HG03432 (cell line): ENCODE data around the gene MAGEA2.
"Not testable (repeated sequence)": the region's sequence is repeated elsewhere in the genome, so short reads cannot be mapped to it uniquely, and the experiment has no call there.

Source experiments
- ATAC-seq: cut with Tn5 transposase; IDR thresholded peaks from one replicate; pipeline ENCODE4 v1.9.1; 2021; ENCODE audit warnings: mild to moderate bottlenecking, moderate library complexity; ENCODE audit not compliant: unreplicated experiment

Gene MAGEA2

DNA sequence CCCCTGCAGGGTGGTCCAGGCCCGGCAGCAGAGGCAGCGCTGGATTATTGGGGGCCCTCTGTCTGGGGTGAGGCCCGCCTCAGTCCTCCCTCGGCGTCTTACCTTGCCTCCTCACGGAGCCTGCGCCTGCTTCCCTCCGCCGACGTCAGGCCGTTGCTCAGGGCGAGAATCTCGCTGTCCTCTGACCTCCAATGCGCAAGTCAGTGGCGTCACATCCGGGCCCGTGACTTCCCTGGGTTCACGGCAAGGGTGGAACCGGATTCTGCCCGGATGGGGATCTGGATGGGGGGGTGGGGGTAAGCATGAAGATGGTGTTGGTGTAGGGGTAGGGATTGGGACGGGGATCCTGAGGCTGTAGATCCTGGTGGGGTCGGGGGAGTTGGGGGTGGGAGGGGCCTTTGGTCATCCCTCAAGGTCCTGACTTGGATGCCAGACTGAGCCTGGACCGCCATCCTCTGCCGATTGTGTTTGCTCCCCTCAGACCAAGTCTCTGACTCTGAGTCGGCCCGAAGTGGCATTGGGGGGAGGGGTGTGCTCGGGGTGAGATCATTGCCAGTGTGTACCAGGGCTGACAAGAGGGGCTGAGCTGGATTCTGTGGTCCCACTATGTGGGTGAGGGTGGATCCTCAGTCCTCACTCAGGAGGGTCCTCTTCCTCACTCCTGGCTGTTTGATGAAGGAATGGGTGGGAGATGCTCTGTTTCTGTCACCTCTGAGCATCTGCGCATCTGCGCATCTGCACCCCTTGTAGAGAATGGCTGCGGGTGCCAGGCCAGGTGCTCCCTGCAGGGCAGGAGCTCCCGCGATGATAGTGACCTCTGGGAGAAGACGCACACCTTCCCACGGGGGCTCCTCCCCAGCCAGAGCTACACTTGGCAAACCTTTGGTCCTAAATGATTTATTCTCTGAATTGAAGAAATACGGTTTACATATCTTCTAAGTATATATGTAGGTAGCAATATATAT, at the start of gene MAGEA2:
MAGEA2 (minus strand) TSS at position 157 of the 965 bp plus-strand sequence. CDS start 2,479 bp downstream, outside the sequence.
- ATAC-seq, result not testable (repeated sequence)

DNA sequence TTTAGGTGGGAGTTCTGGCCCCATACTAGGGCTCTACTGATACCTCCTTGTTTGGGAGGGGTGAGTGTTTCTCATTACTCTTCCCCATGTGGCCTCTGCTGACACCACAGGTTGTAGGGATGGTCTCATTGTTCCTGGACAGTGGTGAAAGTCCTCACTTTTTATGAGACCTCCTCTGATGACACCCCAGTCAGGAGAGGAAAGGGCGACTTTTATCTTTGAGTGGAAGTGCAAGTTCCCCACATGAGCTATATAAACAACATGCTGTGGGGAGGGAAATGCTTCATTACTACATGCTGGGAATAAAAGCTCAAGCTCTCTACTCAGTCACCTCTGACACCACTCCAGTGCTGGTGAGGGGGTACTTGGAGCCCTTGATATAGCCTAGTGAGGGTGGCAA, 45.3 kb upstream of the MAGEA2 start:
- ATAC-seq, result no peak

- peak; percentile 88 for ATAC-seq
These were observed 33.4 kb upstream of the MAGEA2 start for GRCh38 chrX:152787062-152787461.

GRCh38 chrX:152769549-152770289, 16.1 kb upstream of the MAGEA2 start, which contains the start of gene MAGEA6:
Gene MAGEA6 (minus strand): TSS chrX:152769689. CDS start chrX:152767650, 2,039 bp downstream.
- not testable (repeated sequence) for ATAC-seq

DNA sequence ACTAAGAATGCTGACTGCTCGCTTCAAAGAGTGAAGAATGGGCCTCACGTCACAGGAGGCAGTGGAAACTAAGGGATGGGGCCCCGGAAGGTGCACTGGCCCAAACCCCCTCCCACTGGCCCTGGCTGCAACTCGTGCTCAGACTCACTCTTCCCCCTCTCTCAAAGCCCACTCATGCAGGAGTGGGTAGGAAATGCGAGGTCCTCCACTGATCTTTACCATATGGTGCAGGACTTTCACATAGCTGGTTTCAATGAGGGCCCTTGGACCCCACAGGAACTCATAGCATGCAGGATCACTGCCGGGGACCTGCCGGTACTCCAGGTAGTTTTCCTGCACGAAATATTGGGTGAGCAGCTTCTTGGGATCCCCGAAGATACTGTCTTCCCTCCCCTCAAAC, 12.9 kb upstream of the MAGEA2 start:
- ATAC-seq, result not testable (repeated sequence)

DNA sequence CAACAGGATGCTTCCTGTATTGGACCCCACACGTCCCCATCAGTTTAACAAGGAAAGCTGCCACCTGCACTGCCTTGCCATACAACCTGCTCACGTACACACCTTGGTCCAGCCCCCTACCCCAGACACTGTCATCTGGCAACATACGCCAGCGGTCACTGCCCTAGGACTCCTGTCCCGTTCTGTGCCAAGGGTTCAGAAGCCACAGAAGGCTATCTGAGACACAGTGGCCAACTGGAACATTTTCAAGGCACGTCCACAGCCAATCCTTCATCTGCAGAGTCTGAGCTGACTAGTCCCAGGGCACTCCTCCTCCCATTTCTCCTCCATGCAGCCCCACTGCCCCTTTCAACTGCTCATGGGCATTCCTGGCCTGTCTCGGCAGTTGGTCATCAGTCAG, 7.9 kb upstream of the MAGEA2 start:
- ATAC-seq, result not testable (repeated sequence)

- not testable (repeated sequence) for ATAC-seq
These were observed 5.9 kb upstream of the MAGEA2 start for GRCh38 chrX:152759544-152759943.

- ATAC-seq, result not testable (repeated sequence)
These were observed 5.3 kb upstream of the MAGEA2 start, which contains the start of gene CSAG3 for GRCh38 chrX:152758918-152759317. Gene CSAG3 (plus strand): TSS chrX:152759218.

DNA sequence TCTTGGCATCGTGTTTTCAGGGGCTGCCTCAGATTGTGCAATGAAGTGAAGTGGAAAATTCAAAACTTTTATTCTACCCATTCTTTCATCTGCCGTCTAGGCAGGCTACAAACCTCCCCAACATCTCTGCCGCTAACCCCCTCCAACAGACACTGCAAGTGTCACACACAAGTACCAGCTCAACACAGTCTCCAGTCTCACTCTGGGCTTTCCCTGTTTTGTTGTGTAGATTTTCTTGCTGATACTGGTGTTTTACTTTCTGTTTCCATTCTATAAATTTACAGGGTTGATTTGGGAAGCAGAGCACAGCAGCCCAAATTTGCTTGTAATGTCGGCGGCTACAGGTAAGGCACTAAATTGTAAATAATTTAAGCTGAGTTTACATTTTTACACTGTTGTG, 1.2 kb upstream of the MAGEA2 start:
- not testable (repeated sequence) for ATAC-seq

DNA sequence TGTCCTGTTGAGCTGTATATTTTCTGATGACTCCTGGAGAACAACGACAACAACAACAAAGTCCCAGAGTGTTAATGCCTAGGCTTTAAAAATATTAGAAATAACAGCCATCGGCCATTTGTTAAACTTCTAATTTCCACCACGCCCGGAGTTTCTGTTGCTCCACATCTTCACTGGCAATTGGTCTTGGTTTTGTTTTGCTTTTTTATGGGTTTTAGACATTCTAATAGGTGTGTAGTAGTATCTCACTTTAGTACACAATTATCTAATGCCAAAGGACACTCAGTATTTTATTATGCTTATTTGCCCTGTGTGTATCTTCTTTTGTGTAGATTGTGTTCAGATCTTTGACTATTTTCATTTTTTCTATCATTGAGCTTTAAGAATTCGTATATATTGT, 15.1 kb downstream of the MAGEA2 start:
- ATAC-seq, result no peak

GRCh38 chrX:152736528-152736927, 17.1 kb downstream of the MAGEA2 start:
- ATAC-seq, result not testable (repeated sequence)

GRCh38 chrX:152735860-152736511, 17.7 kb downstream of the MAGEA2 start:
- ATAC-seq, result no peak

GRCh38 chrX:152735101-152735500, 18.5 kb downstream of the MAGEA2 start:
- ATAC-seq, result no peak

DNA sequence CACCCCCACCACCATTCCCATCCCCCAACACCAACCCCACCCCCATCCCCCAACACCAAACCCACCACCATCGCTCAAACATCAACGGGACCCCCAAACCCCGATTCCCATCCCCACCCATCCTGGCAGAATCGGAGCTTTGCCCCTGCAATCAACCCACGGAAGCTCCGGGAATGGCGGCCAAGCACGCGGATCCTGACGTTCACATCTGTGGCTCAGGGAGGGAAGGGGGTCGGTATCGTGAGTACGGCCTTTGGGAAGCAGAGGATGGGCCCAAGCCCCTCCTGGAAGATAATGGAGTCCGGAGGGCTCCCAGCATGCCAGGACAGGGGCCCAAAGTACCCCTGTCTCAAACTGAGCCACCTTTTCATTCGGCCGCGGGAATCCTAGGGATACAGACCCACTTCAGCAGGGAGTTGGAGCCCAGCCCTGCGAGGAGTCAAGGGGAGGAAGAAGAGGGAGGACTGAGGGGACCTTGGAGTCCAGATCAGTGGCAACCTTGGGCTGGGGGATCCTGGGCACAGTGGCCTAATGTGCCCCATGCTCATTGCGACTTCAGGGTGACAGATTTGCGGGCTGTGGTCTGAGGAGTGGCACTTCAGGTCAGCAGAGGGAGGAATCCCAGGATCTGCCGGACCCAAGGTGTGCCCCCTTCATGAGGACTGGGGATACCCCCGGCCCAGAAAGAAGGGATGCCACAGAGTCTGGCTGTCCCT, 19.3 kb downstream of the MAGEA2 start:
- ATAC-seq, result not testable (repeated sequence)

- no peak for ATAC-seq
These were observed 20.2 kb downstream of the MAGEA2 start, which contains the start of the genes CSAG1 and MAGEA12 for GRCh38 chrX:152733261-152733975. Gene CSAG1 (minus strand): TSS chrX:152733721. CDS start chrX:152732460, 1,261 bp downstream. Gene MAGEA12 (plus strand): TSS chrX:152733757. CDS start chrX:152736162, 2,405 bp downstream.

- ATAC-seq, result no peak
These were observed 28.2 kb downstream of the MAGEA2 start for GRCh38 chrX:152725409-152725808.

GRCh38 chrX:152713815-152714787, 39.5 kb downstream of the MAGEA2 start, which contains the start of gene MAGEA2B:
Gene MAGEA2B (plus strand): TSS chrX:152714628. CDS start chrX:152717107, 2,479 bp downstream.
- not testable (repeated sequence) for ATAC-seq

- ATAC-seq, result not testable (repeated sequence)
These were observed 40.4 kb downstream of the MAGEA2 start for GRCh38 chrX:152713195-152713594.
